ENCODE measurements around the gene TMEM92. TPM values are rescaled to one million over a fixed set of nuclear protein-coding genes. Genes with fewer than 3 reads are reported as not detected.
A peak's percentile ranks its signal among the peaks of the same experiment; 100 is the strongest.

The TMEM92 gene
- total RNA-seq, 1 donor from 2014 or later = 3.5 TPM

DNA sequence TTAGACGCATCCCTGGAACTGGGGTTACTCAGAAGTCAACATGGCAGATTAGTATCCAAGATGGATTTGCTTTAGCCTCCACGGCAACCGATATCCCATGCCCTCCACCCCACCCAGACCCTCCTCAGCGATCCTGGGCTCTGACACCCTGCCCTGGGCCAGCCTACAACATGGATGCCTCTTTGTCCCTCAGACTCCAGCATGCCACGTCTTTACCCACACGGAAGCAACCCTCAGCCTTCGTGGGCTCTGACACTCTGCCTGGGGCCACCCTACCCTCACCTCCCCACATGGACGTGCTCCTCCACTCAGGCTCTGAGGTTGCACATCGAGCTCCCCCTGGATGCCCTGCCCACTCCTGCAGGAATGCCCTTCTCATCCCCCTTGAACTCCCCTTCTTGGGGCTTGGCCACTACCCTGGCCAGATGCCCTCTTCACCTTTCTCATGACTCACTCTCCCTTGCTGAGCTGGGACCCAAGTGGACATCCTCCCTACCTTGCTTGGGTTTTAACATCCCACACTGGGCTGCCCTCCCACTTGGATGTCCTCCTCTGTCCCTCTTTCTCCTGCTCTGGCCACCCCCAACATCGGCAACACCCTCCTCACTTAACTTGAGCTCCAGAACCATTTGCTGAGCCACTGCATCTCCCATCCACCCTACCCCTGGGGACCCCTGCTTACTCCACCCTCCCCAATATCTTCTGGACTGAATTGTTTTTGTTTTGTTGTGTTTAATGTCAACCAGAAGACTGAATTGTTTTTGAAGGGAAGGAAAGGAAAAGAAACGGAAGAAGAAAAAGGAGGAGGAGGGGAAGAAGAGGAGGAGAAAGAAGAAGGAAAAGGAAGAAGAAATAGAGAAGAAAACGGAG lies 18.3 kb upstream of the TMEM92 start:
- H3K36me3 Mint-ChIP-seq (ENCODE audit: low read depth) = no peaks in the 10 kb centered on the region
- H3K4me3 Mint-ChIP-seq = no peak overlapping the region

GRCh38 chr17:50256826-50257618 lies 17.2 kb upstream of the TMEM92 start:
- no peak for DNase-seq (ENCODE audit: low read depth, low spot score)
- no peaks in the 10 kb centered on the region for H3K9me3 Mint-ChIP-seq
- peaks cover 4% of the 10 kb centered on the region for H3K27me3 Mint-ChIP-seq (ENCODE audit: low read depth)
- TF ChIP-seq, protein P1, sequence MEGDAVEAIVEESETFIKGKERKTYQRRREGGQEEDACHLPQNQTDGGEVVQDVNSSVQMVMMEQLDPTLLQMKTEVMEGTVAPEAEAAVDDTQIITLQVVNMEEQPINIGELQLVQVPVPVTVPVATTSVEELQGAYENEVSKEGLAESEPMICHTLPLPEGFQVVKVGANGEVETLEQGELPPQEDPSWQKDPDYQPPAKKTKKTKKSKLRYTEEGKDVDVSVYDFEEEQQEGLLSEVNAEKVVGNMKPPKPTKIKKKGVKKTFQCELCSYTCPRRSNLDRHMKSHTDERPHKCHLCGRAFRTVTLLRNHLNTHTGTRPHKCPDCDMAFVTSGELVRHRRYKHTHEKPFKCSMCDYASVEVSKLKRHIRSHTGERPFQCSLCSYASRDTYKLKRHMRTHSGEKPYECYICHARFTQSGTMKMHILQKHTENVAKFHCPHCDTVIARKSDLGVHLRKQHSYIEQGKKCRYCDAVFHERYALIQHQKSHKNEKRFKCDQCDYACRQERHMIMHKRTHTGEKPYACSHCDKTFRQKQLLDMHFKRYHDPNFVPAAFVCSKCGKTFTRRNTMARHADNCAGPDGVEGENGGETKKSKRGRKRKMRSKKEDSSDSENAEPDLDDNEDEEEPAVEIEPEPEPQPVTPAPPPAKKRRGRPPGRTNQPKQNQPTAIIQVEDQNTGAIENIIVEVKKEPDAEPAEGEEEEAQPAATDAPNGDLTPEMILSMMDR (conservative IDR thresholded peaks at IDR 0.05) = no peak
- H3K4me1 Mint-ChIP-seq = peaks cover 11% of the 10 kb centered on the region
- H3K36me3 Mint-ChIP-seq (ENCODE audit: low read depth) = no peaks in the 10 kb centered on the region
- no peak overlapping the region for H3K27ac Mint-ChIP-seq (ENCODE audit: unreplicated experiment)
- H3K4me3 Mint-ChIP-seq = no peak overlapping the region

More for the DNA sequence above, 18.3 kb upstream of the TMEM92 start:
- Mint-ChIP-seq H3K27ac (ENCODE audit: unreplicated experiment) (no peak overlapping the region), H3K9me3 (peaks cover 3% of the 10 kb centered on the region), H3K27me3 (ENCODE audit: low read depth) (peaks cover 4% of the 10 kb centered on the region), H3K4me1 (peaks cover 10% of the 10 kb centered on the region)
- TF ChIP-seq, protein P1 (conservative IDR thresholded peaks at IDR 0.05) = no peak
- DNase-seq (ENCODE audit: low read depth, low spot score) = no peak

DNA sequence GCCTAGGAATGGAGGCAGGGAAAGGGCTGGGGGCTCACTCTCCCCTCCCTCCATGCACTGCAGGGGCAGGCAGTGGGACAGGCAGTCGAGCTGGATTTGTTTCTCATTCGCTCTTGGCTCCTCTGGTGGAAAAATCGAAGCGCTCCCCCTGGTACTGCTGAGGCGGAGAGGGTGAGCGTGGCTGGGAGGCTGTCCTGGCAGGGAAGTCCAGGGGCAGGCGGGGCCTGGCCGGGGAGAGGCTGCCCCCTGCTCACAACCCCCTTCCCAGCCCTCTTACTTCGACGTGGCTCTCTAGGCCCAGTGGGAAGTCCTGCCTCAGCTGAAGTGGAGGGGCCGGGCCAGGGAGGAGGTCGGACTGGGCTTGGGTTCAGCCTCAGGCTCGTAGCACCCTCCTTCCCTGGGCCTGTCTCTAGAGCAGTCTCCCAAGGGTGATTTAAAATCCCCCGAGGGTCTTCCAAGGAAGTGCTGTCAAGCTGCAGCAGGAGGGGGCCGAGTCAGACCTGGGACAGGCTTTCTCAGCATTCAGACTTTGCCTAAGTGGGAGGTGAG lies 16.5 kb upstream of the TMEM92 start:
- H3K4me1 Mint-ChIP-seq = peaks cover 18% of the 10 kb centered on the region
- H3K27me3 Mint-ChIP-seq (ENCODE audit: low read depth) = peaks cover 4% of the 10 kb centered on the region
- TF ChIP-seq, protein P1 (conservative IDR thresholded peaks at IDR 0.05) = no peak
- no peak overlapping the region for H3K4me3 Mint-ChIP-seq
- no peak for DNase-seq (ENCODE audit: low read depth, low spot score)
- H3K36me3 Mint-ChIP-seq (ENCODE audit: low read depth) = no peaks in the 10 kb centered on the region
- no peaks in the 10 kb centered on the region for H3K9me3 Mint-ChIP-seq
- H3K27ac Mint-ChIP-seq (ENCODE audit: unreplicated experiment) = peak overlapping the region; percentile 71

GRCh38 chr17:50258647-50259476 lies 15.4 kb upstream of the TMEM92 start:
- H3K4me1 Mint-ChIP-seq = peaks cover 20% of the 10 kb centered on the region

More at GRCh38 chr17:50258647-50259476, 15.4 kb upstream of the TMEM92 start:
- H3K4me3 Mint-ChIP-seq = no peak overlapping the region
- H3K9me3 Mint-ChIP-seq = no peaks in the 10 kb centered on the region
- no peak overlapping the region for H3K27ac Mint-ChIP-seq (ENCODE audit: unreplicated experiment)
- no peak for DNase-seq (ENCODE audit: low read depth, low spot score)
- no peaks in the 10 kb centered on the region for H3K36me3 Mint-ChIP-seq (ENCODE audit: low read depth)
- TF ChIP-seq, protein P1 (conservative IDR thresholded peaks at IDR 0.05) = no peak
- H3K27me3 Mint-ChIP-seq (ENCODE audit: low read depth) = peaks cover 4% of the 10 kb centered on the region
